ENCODE results near the gene FUCA2.

FUCA2 gene, protein sequence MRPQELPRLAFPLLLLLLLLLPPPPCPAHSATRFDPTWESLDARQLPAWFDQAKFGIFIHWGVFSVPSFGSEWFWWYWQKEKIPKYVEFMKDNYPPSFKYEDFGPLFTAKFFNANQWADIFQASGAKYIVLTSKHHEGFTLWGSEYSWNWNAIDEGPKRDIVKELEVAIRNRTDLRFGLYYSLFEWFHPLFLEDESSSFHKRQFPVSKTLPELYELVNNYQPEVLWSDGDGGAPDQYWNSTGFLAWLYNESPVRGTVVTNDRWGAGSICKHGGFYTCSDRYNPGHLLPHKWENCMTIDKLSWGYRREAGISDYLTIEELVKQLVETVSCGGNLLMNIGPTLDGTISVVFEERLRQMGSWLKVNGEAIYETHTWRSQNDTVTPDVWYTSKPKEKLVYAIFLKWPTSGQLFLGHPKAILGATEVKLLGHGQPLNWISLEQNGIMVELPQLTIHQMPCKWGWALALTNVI

DNA sequence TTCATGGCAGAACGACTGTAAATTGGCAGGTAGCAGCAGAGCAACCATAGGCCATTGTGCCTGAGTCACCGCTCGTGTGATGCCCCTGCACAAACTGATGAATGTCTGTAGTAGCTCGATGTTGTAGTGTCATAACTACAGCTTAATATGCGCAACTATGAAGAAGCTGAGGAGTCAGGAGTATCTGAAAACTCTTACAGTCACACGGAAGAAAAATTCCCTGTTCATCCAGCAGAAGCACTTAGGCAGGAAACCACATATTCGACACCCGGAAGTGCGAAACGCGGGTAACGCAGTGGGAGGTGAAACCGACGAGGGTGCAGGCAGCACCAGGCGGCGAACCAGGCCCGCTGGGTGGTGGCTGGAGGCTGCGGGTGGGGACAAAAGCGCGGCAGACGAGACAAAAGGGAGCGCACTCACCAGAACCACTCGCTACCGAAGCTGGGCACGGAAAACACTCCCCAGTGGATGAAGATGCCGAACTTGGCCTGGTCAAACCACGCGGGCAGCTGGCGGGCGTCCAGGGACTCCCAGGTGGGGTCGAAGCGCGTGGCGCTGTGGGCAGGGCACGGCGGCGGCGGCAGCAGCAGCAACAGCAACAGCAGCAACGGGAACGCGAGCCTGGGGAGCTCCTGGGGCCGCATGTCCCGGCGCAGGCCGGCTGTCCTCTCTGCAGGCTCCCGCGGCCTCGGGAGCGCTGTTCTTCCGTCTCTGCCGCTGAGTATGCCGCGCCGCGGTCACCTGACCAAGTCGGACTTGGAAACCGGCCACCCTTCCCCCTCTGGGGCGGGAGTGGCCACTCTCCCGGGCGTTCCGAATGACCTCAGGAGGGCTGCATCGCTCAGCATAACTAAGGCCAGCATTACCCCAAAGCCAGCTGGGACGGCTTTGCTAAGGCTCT is at the start of gene FUCA2:
Gene FUCA2 (minus strand): TSS at position 730 of the 901 bp plus-strand sequence. CDS start 86 bp downstream, at position 644.
- peak; percentile 37 to 38 for DNase-seq (ENCODE audit: low read depth in 2 of 2)

DNA sequence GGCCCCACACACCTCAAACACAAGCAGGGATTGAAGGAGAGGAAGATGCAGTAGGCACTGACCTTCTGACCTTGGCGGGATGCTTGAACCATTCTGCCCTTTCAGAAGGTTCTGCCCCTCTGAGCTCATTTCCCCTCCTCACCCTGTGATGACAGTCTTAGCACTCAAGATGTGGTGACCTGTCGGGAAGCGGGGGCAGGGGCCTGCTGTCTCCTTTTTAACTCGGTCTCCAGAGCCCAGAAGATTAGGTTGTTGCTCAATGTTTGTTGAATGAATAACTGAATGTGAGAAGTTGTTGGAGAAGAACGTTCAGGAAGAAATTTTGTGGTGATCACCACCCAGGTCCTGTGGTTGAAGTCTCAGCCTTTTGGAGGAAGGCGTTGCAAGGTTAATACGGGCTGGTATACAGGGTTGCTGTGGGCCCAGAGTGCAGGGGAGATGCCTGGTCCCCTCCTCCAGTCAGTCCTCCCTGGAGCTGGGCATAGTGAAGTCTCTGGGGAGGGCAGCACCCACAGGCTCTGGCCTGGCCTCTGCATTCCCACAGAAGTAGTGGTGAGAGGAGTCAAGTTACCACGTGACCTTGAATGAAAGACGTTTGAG is 49.7 kb upstream of the FUCA2 start:
- no peak for DNase-seq (ENCODE audit: low read depth in 2 of 2)

GRCh38 chr6:143559051-143559660 is 47.6 kb upstream of the FUCA2 start:
- peak; percentile 56 to 64 for DNase-seq (ENCODE audit: low read depth in 2 of 2)

GRCh38 chr6:143556529-143556928 is 45.0 kb upstream of the FUCA2 start:
- DNase-seq (ENCODE audit: low read depth in 2 of 2): peak; percentile 87 to 91

GRCh38 chr6:143555582-143555981 is 44.1 kb upstream of the FUCA2 start:
- no peak for DNase-seq (ENCODE audit: low read depth in 2 of 2)

DNA sequence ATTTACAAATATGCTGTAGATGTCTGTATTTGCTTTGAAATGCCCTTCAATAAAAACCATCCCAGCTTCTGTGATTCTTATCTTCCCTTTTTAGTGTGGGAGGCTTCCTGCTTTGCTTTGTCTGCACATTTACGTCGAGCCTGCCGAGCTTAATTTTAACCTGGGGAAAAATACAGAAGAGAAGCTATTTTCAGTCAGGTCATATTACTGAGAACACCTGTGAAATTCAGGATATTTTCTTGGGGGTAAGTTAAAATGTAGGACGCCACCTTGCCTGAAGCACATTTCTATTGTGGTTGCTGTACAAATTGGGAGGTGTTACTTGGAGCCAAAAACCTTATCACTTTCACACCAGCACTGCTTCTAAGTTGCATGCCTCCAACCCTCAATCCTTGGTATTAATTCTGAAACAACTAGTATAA is 43.6 kb upstream of the FUCA2 start:
- DNase-seq (ENCODE audit: low read depth in 2 of 2): no peak

- no peak for DNase-seq (ENCODE audit: low read depth in 2 of 2)
Observed at GRCh38 chr6:143553337-143553736, 41.8 kb upstream of the FUCA2 start.

GRCh38 chr6:143549949-143550268 is 38.4 kb upstream of the FUCA2 start:
- DNase-seq (ENCODE audit: low read depth in 2 of 2): no peak

DNA sequence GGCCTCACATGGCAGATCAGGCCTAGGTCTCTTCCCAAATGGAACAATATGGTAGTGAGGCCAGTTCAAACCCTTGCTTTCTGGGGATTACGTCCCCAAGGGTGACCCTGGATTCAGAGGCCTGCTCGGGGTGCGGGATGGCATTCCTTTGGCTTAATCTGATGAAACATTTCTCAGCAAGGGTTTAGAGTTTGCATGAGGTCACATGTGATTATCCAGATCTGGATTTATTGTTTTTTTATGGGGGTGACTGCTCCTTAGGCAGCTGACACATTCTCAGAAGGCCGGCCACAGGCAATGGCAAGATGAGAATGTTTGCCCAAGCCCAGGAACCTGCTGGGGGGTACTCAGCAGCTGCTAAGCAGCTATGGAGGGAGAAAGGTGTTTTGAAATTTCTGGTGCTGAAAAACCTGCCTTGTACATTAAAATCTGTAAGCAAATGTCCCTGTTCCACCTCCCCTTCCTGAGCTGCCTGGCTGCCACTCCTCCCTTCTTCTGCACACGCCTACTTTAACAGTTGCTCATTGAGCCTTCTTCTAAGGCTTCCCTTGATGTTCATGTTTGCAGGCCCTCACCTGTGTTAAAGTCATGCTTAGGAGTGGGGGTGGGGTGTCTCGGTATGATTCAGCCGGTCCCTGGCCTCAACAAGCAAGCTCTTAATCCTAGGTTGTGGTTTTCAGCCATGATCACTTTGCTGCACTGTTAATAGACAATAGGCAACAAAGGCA is 37.9 kb upstream of the FUCA2 start:
- DNase-seq (ENCODE audit: low read depth in 2 of 2): no peak

- DNase-seq (ENCODE audit: low read depth in 2 of 2): no peak
Observed at GRCh38 chr6:143546599-143546998, 35.1 kb upstream of the FUCA2 start.

GRCh38 chr6:143545976-143546547 is 34.5 kb upstream of the FUCA2 start:
- DNase-seq (ENCODE audit: low read depth in 2 of 2): no peak

- no peak for DNase-seq (ENCODE audit: low read depth in 2 of 2)
Observed at GRCh38 chr6:143545165-143545564, 33.6 kb upstream of the FUCA2 start.

DNA sequence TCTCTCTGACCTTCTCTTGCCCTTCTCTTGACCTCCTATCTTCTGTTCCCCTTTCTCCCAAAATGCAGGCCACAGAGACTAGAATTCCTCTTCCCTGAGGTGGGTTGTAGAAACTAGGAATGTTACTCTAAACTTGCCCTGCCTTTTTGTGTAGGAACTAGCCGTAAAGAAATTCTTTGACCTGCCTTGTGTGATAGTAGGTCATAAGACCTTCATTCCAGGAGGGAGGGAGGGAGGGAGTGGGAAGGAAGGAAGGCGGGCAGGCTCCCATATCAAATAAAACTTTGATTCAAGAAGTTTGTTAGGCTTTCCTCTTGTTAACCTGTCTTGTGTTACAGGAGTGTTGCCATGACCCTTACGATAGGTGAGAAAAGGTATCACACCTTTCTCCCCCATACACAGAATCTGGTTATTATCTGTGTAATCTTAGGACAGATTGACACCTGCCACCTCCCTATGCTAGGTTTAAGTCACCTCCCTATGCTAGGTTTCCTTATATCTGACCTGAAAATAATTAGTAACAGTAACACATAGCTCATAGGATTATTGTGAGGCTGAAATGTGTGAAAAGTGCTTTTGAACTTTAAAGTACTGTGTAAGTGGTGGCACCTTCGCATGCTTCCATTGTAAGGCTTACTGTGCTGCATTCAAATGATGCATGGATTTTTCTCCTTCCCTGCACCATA is 32.6 kb upstream of the FUCA2 start:
- no peak for DNase-seq (ENCODE audit: low read depth in 2 of 2)

GRCh38 chr6:143543435-143543834 is 31.9 kb upstream of the FUCA2 start:
- no peak for DNase-seq (ENCODE audit: low read depth in 2 of 2)

DNA sequence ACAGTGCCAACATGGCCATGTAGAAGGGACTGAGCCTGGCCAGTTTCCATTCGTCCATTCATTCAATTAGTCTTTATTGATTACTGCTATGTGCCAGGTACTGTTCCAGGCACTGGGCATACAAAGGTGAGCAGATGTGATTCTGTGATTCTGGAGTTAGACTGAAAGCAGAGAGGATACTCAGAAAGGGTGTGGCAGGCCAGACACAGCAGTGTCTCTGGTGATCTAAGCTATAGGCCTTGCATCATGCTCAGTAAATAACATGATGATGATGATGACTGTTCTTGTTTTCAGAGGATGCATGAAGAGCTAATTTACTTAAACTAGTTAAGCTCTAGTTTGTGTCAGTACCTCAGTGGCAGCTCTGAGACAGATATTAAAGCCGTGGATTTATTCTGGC is 31.4 kb upstream of the FUCA2 start:
- no peak for DNase-seq (ENCODE audit: low read depth in 2 of 2)

DNA sequence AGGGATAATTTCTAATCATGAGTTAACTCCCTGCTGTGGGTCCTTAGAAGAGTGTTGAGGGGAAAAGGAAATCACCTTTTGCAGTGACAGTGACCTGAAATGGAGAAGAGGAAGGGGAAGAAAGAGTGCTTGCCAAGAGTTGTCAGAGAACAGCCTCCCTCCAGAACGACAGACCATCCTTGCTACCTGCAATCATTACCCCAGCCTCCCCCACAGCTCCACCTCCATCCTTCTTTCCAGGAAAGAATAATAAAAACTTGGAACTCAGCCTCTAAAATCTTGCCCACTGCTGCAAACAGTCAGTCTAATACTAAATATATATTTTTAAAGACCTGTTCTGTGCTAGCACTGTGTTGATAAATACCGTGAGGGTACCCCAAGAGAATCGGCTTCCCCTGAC is 28.7 kb upstream of the FUCA2 start:
- DNase-seq (ENCODE audit: low read depth in 2 of 2): no peak

DNA sequence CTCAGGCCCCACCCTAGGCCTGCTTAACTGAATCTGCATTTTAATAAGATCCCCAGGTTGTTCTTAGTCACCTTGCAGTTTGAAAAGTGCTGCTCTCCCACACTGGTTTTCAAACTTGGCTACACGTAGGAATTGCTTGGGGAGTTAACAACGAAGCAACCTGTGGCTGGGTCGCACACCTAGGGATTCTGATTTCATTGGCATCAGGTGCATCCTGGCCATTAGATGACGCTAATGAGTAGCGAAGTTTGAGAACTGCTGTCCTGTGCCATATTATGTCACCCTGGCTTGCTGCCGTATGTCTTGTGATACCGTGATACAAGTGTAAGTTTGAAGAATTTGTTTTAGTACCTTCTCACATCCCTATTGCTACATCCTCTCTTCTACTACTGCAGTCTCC is 28.2 kb upstream of the FUCA2 start:
- DNase-seq (ENCODE audit: low read depth in 2 of 2): no peak

- DNase-seq (ENCODE audit: low read depth in 2 of 2): no peak
Observed at GRCh38 chr6:143539106-143539505, 27.6 kb upstream of the FUCA2 start.

- DNase-seq (ENCODE audit: low read depth in 2 of 2): no peak
Observed at GRCh38 chr6:143538374-143538773, 26.9 kb upstream of the FUCA2 start.
